HG02884 (cell line): ENCODE results near the gene ACTL8.

Experiments used
- ATAC-seq: cut with Tn5 transposase; IDR thresholded peaks from one replicate; pipeline ENCODE4 v1.9.1; 2021; ENCODE audit warnings: mild to moderate bottlenecking, moderate library complexity; ENCODE audit not compliant: unreplicated experiment

Gene ACTL8

GRCh38 chr1:17799642-17800041, 44.5 kb downstream of the ACTL8 start:
- no peak for ATAC-seq

GRCh38 chr1:17802164-17802563, 47.0 kb downstream of the ACTL8 start:
- no peak for ATAC-seq

GRCh38 chr1:17802945-17803344, 47.8 kb downstream of the ACTL8 start:
- no peak for ATAC-seq

GRCh38 chr1:17805869-17806684, 50.9 kb downstream of the ACTL8 start:
- no peak for ATAC-seq

GRCh38 chr1:17808816-17809215, 53.7 kb downstream of the ACTL8 start:
- no peak for ATAC-seq

GRCh38 chr1:17810668-17811067, 55.5 kb downstream of the ACTL8 start:
- ATAC-seq, result no peak

- no peak for ATAC-seq
Observed at GRCh38 chr1:17816511-17816910, 61.4 kb downstream of the ACTL8 start.

- ATAC-seq, result no peak
Observed at GRCh38 chr1:17819129-17819802, 64.1 kb downstream of the ACTL8 start.

- no peak for ATAC-seq
Observed at GRCh38 chr1:17820198-17820597, 65.1 kb downstream of the ACTL8 start.

- no peak for ATAC-seq
Observed at GRCh38 chr1:17822741-17823426, 67.8 kb downstream of the ACTL8 start.

GRCh38 chr1:17825273-17826164, 70.4 kb downstream of the ACTL8 start:
- no peak for ATAC-seq

GRCh38 chr1:17826165-17826488, 71.0 kb downstream of the ACTL8 start:
- no peak for ATAC-seq

- ATAC-seq, result no peak
Observed at GRCh38 chr1:17828991-17829390, 73.9 kb downstream of the ACTL8 start.

- ATAC-seq, result no peak
Observed at GRCh38 chr1:17829579-17829978, 74.4 kb downstream of the ACTL8 start.

- ATAC-seq, result no peak
Observed at GRCh38 chr1:17831597-17831996, 76.5 kb downstream of the ACTL8 start.

- ATAC-seq, result no peak
Observed at GRCh38 chr1:17833661-17834501, 78.7 kb downstream of the ACTL8 start.

GRCh38 chr1:17834561-17835100, 79.5 kb downstream of the ACTL8 start:
- no peak for ATAC-seq

GRCh38 chr1:17837233-17838030, 82.3 kb downstream of the ACTL8 start:
- no peak for ATAC-seq

GRCh38 chr1:17839641-17840196, 84.6 kb downstream of the ACTL8 start:
- ATAC-seq, result no peak
